ENCODE measurements around the gene OGFOD1.

Gene OGFOD1

DNA sequence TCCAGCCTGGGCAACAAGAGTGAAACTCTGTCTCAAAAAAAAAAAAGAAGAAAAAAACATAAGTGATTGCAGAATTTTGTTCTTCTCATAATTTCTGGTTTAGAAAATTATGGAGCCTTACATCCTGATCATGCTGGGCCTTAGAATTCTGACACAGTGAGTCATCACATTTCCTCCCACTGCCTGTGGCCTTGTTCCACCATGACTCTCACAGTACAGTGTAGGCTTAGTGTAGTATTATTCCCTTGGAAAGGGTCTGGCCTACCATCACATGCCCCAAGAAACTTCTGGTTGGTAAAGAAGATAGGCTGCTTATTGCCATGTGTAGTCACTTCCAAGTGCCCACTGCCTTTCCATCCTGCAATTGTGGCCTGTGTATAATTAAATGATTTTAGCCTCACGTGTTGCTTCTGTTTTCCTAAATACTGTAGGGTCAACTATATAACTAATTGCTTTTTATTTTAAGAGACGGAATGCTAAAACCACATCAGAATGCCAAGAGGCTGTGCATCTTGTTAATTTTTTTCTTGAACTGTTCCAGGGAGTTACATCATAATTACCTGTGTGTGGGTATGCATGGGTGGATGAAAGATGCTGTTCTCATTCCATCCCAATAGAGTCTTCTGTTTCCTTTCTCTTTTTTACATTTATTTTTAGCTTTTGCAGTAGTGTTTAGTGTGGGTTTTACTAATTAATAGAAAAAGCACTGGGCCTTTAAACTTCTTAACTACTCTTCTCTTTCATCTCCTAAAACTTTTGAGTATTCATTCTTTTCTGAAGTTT lies 25.9 kb downstream of the OGFOD1 start:
- in situ Hi-C loops (cut with MboI; ENCODE audit: low sequenced_read_pairs, unreplicated experiment), result no loop called here
- no peak for DNase-seq (ENCODE audit: low spot score)
- TF ChIP-seq, protein P1, sequence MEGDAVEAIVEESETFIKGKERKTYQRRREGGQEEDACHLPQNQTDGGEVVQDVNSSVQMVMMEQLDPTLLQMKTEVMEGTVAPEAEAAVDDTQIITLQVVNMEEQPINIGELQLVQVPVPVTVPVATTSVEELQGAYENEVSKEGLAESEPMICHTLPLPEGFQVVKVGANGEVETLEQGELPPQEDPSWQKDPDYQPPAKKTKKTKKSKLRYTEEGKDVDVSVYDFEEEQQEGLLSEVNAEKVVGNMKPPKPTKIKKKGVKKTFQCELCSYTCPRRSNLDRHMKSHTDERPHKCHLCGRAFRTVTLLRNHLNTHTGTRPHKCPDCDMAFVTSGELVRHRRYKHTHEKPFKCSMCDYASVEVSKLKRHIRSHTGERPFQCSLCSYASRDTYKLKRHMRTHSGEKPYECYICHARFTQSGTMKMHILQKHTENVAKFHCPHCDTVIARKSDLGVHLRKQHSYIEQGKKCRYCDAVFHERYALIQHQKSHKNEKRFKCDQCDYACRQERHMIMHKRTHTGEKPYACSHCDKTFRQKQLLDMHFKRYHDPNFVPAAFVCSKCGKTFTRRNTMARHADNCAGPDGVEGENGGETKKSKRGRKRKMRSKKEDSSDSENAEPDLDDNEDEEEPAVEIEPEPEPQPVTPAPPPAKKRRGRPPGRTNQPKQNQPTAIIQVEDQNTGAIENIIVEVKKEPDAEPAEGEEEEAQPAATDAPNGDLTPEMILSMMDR (IDR thresholded peaks at IDR 0.05; ENCODE audit: borderline replicate concordance, control extremely low read depth, extremely low read depth, insufficient read depth, missing control alignments), result no peak

DNA sequence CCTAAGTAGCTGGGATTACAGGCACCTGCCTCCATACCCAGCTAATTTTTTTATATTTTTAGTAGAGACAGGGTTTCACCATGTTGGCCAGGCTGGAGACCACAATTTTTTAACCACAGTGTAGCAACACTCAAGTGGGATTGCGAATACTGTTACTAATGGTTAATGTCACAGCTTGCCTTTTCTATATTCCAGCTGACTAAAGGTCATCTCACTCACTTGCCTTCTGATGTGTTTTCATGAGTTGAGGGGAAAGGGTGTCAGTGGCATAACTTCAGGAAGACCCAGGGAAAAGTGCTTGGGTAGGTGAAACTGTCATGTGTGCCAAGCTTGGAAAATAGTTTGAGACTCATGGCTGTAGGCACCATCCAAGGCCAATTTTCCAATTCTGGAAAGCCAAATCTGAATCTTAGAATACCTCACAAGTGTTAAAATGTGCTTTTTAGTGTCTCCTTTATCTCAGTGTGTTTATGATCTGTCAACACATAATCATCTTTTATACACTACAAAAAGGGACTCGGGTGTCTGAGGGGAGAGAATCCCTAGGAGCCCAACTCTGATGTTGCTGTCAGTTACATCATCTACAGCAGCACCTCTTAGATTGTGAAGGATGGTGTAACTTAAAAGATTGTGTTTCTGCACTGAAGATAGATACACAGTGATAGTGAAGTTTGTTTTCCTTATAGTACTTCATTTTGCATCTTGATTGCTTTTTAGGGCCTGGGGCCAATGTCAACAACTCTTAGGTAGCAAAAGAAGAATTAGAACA lies 27.1 kb downstream of the OGFOD1 start:
- TF ChIP-seq, protein P1 (IDR thresholded peaks at IDR 0.05; ENCODE audit: borderline replicate concordance, control extremely low read depth, extremely low read depth, insufficient read depth, missing control alignments), result no peak
- DNase-seq (ENCODE audit: low spot score), result no peak
- in situ Hi-C loops (cut with MboI; ENCODE audit: low sequenced_read_pairs, unreplicated experiment), result no loop called here

DNA sequence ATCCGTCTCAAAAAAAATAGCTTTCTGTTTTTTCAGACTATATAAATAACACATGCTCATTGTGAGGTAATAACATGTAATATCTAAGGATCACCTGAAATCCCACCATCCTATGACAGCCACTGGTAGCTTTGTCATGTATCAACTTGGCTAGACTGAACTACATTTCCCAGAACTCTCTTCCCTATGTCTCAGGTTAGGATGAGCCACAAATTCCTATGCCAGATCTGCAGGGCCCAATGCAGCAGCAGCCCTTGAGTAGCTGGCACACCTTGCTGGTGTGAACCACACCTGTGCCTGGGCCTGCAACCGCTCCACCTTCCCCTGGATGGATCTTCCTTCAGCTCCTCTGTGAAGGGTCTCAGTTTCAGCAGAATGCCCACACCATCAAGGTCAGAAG lies 28.1 kb downstream of the OGFOD1 start:
- DNase-seq (ENCODE audit: low spot score), result no peak
- TF ChIP-seq, protein P1 (IDR thresholded peaks at IDR 0.05; ENCODE audit: borderline replicate concordance, control extremely low read depth, extremely low read depth, insufficient read depth, missing control alignments), result no peak
- in situ Hi-C loops (cut with MboI; ENCODE audit: low sequenced_read_pairs, unreplicated experiment), result no loop called here

DNA sequence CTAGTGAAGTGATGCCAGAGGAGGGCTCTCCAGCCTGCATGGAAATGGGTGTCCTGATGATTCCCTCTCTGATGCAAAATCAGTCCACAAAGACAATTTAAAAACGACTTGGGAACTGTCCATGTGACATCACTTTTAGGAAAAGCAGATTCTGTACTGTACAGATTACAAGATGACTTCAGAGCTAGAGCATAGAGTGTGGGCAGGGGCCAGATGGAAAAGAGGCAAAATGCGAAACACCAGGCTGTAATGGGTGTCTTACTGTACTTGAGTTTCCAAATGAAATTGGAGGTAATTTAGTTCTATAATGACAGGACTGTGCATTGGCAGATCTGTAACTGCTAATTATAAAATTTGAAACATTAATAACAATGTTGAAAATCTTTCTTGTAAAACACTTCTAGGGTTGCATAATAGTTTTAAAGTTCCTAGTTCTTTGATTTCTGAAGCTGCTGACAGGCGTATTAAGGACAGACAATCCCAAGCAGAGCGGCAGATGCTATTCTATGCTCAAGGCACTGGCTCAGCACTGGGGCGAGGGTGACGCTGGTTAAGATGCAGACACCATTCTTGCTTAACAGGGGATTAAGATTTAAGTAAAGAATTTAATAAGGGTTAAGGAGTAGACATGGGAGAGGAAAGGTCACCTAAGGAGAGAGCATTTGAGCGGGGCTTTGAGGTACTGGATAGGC lies 29.6 kb downstream of the OGFOD1 start:
- DNase-seq (ENCODE audit: low spot score), result no peak
- in situ Hi-C loops (cut with MboI; ENCODE audit: low sequenced_read_pairs, unreplicated experiment), result no loop called here
- TF ChIP-seq, protein P1 (IDR thresholded peaks at IDR 0.05; ENCODE audit: borderline replicate concordance, control extremely low read depth, extremely low read depth, insufficient read depth, missing control alignments), result no peak

DNA sequence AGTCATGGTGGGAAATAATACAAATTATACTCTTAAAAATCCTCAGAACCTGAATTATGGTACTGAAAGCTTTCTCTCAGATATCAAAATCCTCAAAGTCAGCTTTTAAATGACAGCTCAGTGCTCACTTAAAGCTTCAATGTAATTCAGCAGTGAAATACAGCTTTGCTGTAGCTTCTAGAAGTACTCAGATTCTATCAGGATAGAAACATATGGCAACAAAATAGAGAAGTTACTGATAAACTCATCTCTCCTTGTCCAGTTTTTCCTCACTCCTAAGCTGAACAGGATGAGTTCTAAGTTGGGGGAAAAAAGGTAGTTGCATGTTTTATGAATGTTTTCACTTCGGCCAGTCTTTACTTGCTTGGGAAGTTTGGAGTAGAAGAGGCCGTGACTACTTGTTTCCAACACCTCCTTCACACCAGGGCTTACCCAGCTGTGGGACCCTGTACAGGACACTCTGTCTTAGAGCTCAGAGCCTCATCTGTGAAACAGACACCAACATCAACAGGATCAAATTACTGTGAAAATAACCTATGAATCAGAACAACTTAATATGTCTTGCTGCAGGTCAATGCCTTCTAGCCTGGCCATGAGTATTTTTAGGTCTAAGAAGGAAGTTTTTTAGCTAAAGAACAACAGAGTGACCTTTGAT lies 30.2 kb downstream of the OGFOD1 start:
- in situ Hi-C loops (cut with MboI; ENCODE audit: low sequenced_read_pairs, unreplicated experiment), result no loop called here
- TF ChIP-seq, protein P1 (IDR thresholded peaks at IDR 0.05; ENCODE audit: borderline replicate concordance, control extremely low read depth, extremely low read depth, insufficient read depth, missing control alignments), result no peak
- DNase-seq (ENCODE audit: low spot score), result no peak

DNA sequence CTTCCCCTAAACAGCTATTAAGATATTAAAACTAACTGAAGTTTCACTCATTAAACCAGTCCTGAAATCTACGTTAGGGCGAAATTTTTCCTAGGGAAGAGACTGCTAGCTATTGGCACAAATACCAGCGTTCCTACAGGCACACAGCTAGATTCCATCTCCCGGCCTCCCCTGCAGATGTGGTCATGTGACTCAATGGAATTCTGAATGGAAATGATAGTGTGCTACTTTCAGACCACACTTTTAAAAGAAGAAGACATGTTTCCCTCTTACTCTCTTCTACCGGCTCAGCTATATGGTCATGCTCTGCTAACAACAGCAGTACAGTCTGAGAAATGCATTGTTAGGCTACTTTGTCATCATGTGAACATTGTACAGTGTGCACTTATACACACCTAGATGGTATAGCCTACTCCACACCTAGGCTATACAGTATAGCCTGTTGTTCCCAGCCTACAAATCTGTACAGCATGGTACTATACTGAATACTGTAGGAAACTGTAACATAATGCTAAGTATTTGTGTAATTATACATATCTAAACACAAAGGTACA lies 31.4 kb downstream of the OGFOD1 start:
- in situ Hi-C loops (cut with MboI; ENCODE audit: low sequenced_read_pairs, unreplicated experiment), result no loop called here
- no peak for DNase-seq (ENCODE audit: low spot score)
- TF ChIP-seq, protein P1 (IDR thresholded peaks at IDR 0.05; ENCODE audit: borderline replicate concordance, control extremely low read depth, extremely low read depth, insufficient read depth, missing control alignments), result no peak
